BLaER1 treated with 17β-estradiol and CSF1 and Interleukin-3, amounts not matched to agents 10 nM and 100 nM (cell line): ENCODE data around the gene RBM43.
"Not testable (repeated sequence)": the region's sequence is repeated elsewhere in the genome, so short reads cannot be mapped to it uniquely, and the experiment has no call there.

ENCODE experiments used
- H3K27ac ChIP-seq, 11 experiments: shearing (Covaris generic); formaldehyde crosslinking; 2 replicates each; pipeline ENCODE4 v1.8.1; 2022
- H3K27me3 ChIP-seq, 11 experiments: shearing (Covaris generic); formaldehyde crosslinking; 2 replicates each; pipeline ENCODE4 v1.8.1; 2022
- H3K36me3 ChIP-seq, 11 experiments: shearing (Covaris generic); formaldehyde crosslinking; 2 replicates each; pipeline ENCODE4 v1.8.1; 2022
- H3K4me1 ChIP-seq, 10 experiments: shearing (Covaris generic); formaldehyde crosslinking; 2 replicates each; pipeline ENCODE4 v1.8.1; 2022
- H3K4me2 ChIP-seq, 11 experiments: shearing (Covaris generic); formaldehyde crosslinking; 2 replicates each; pipeline ENCODE4 v1.8.1; 2022
- H3K4me3 ChIP-seq, 10 experiments: shearing (Covaris generic); formaldehyde crosslinking; 2 replicates each; pipeline ENCODE4 v1.8.1; 2022
- H3K9ac ChIP-seq, 11 experiments: shearing (Covaris generic); formaldehyde crosslinking; 2 replicates each; pipeline ENCODE4 v1.8.1; 2022
- H3K9me3 ChIP-seq, 11 experiments: shearing (Covaris generic); formaldehyde crosslinking; replicated peaks in 1 of 11; 2 replicates each; pipeline ENCODE4 v1.8.1; 2022
- H4K20me1 ChIP-seq, 11 experiments: shearing (Covaris generic); formaldehyde crosslinking; 2 replicates each; pipeline ENCODE4 v1.8.1; 2022
- Cebpa-rat ChIP-seq, 11 experiments: shearing (Covaris generic); IDR thresholded peaks; 2 replicates each; pipeline ENCODE4 v1.8.1; 2022

Gene RBM43

GRCh38 chr2:151240433-151240832 is 21.2 kb downstream of the RBM43 start:
- Histone ChIP-seq H3K9me3 (peaks cover 0 to under 1% (median 0%) of the 10 kb centered on the region in 11 experiments; a peak in 1 of 22 replicates), H3K9ac (no peak overlapping the region), H3K27me3 (no peaks in the 10 kb centered on the region), H3K4me3 (no peak overlapping the region), H3K27ac (no peak overlapping the region), H4K20me1 (no peaks in the 10 kb centered on the region), H3K36me3 (no peaks in the 10 kb centered on the region), H3K4me1 (peaks cover 0 to 6% (median 0%) of the 10 kb centered on the region in 10 experiments; a peak in 1 of 20 replicates), H3K4me2 (no peak overlapping the region)
- TF ChIP-seq Cebpa-rat (IDR thresholded peaks at IDR 0.05), result no peak

GRCh38 chr2:151239624-151240023 is 22.0 kb downstream of the RBM43 start:
- Histone ChIP-seq H3K4me3 (no peak overlapping the region), H3K4me1 (peaks cover 0 to 6% (median 0%) of the 10 kb centered on the region in 10 experiments; a peak in 1 of 20 replicates), H4K20me1 (no peaks in the 10 kb centered on the region), H3K27me3 (no peaks in the 10 kb centered on the region), H3K36me3 (no peaks in the 10 kb centered on the region), H3K9ac (no peak overlapping the region), H3K27ac (no peak overlapping the region), H3K4me2 (no peak overlapping the region), H3K9me3 (no peaks in the 10 kb centered on the region)
- no peak for TF ChIP-seq Cebpa-rat (IDR thresholded peaks at IDR 0.05)

- H3K4me2 ChIP-seq, result 0 out of 22 replicates have a peak overlapping the region, but pooled peaks of 1 of the 11 experiments have one; percentile 21
- H3K9ac ChIP-seq, result no peak overlapping the region
- H3K36me3 ChIP-seq, result no peaks in the 10 kb centered on the region
- H4K20me1 ChIP-seq, result no peaks in the 10 kb centered on the region
- H3K27me3 ChIP-seq, result no peaks in the 10 kb centered on the region
- no peaks in the 10 kb centered on the region for H3K9me3 ChIP-seq
- no peak for TF ChIP-seq Cebpa-rat (IDR thresholded peaks at IDR 0.05)
- peaks cover 0 to 6% (median 0%) of the 10 kb centered on the region in 10 experiments; a peak in 1 of 20 replicates for H3K4me1 ChIP-seq
- no peak overlapping the region for H3K27ac ChIP-seq
- H3K4me3 ChIP-seq, result no peak overlapping the region
Measured at GRCh38 chr2:151238527-151239487, 22.9 kb downstream of the RBM43 start.

- Histone ChIP-seq H4K20me1 (no peaks in the 10 kb centered on the region), H3K4me2 (no peak overlapping the region), H3K9me3 (peaks cover 0 to 5% (median 3%) of the 10 kb centered on the region in 11 experiments; a peak in 6 of 22 replicates), H3K4me3 (no peak overlapping the region), H3K36me3 (no peaks in the 10 kb centered on the region), H3K9ac (no peak overlapping the region), H3K27me3 (no peaks in the 10 kb centered on the region), H3K4me1 (peaks cover 0 to 6% (median 0%) of the 10 kb centered on the region in 10 experiments; a peak in 1 of 20 replicates), H3K27ac (no peak overlapping the region)
- no peak for TF ChIP-seq Cebpa-rat (IDR thresholded peaks at IDR 0.05)
Measured at GRCh38 chr2:151237422-151238025, 24.1 kb downstream of the RBM43 start.

- not testable (repeated sequence) for H3K36me3 ChIP-seq, H3K4me3 ChIP-seq, H3K4me2 ChIP-seq, H3K27me3 ChIP-seq, H3K27ac ChIP-seq, H4K20me1 ChIP-seq, H3K9ac ChIP-seq
- peaks cover 0 to 11% (median 3%) of the 10 kb centered on the region in 11 experiments; a peak in 6 of 22 replicates for H3K9me3 ChIP-seq
- H3K4me1 ChIP-seq, result peaks cover 0 to 18% (median 0%) of the 10 kb centered on the region in 10 experiments; a peak in 7 of 20 replicates
Measured at GRCh38 chr2:151233760-151234159, 27.9 kb downstream of the RBM43 start.

GRCh38 chr2:151233288-151233687 is 28.4 kb downstream of the RBM43 start:
- H3K9ac ChIP-seq, result not testable (repeated sequence)

GRCh38 chr2:151230627-151231140 is 31.0 kb downstream of the RBM43 start:
- no peak for TF ChIP-seq Cebpa-rat (IDR thresholded peaks at IDR 0.05)
- H3K36me3 ChIP-seq, result no peaks in the 10 kb centered on the region
- no peak overlapping the region for H3K4me3 ChIP-seq
- no peak overlapping the region for H3K9ac ChIP-seq
- H3K9me3 ChIP-seq, result peaks cover 0 to 11% (median 3%) of the 10 kb centered on the region in 11 experiments; a peak in 6 of 22 replicates
- no peaks in the 10 kb centered on the region for H3K27me3 ChIP-seq
- H4K20me1 ChIP-seq, result no peaks in the 10 kb centered on the region
- H3K4me1 ChIP-seq, result peaks cover 0 to 13% (median 0%) of the 10 kb centered on the region in 10 experiments; a peak in 7 of 20 replicates
- H3K27ac ChIP-seq, result peak overlapping the region in 2 of 11 experiments; percentile 26 to 47; a peak in 3 of 22 replicates
- peak overlapping the region in 5 of 11 experiments; percentile 2 to 58 (median 21); a peak in 6 of 22 replicates for H3K4me2 ChIP-seq

More at GRCh38 chr2:151233288-151233687, 28.4 kb downstream of the RBM43 start:
- Histone ChIP-seq H3K4me1 (peaks cover 0 to 13% (median 0%) of the 10 kb centered on the region in 10 experiments; a peak in 7 of 20 replicates), H3K9me3 (peaks cover 0 to 11% (median 3%) of the 10 kb centered on the region in 11 experiments; a peak in 6 of 22 replicates)
- not testable (repeated sequence) for H3K27ac ChIP-seq, H3K36me3 ChIP-seq, H3K4me2 ChIP-seq, H3K27me3 ChIP-seq, H4K20me1 ChIP-seq, H3K4me3 ChIP-seq

- H4K20me1 ChIP-seq, result no peaks in the 10 kb centered on the region
- no peaks in the 10 kb centered on the region for H3K36me3 ChIP-seq
- H3K27ac ChIP-seq, result no peak overlapping the region
- no peaks in the 10 kb centered on the region for H3K27me3 ChIP-seq
- peaks cover 0 to 11% (median 3%) of the 10 kb centered on the region in 11 experiments; a peak in 6 of 22 replicates for H3K9me3 ChIP-seq
- no peak overlapping the region for H3K4me3 ChIP-seq
- no peak for TF ChIP-seq Cebpa-rat (IDR thresholded peaks at IDR 0.05)
- H3K4me2 ChIP-seq, result no peak overlapping the region
- H3K9ac ChIP-seq, result no peak overlapping the region
- H3K4me1 ChIP-seq, result peaks cover 0 to 13% (median 0%) of the 10 kb centered on the region in 10 experiments; a peak in 7 of 20 replicates
Measured at GRCh38 chr2:151228847-151229512, 32.7 kb downstream of the RBM43 start.
